Measurements from ENCODE around the gene PPARD.
A peak's percentile ranks its signal among the peaks of the same experiment; 100 is the strongest.
"Not testable (repeated sequence)": the region's sequence is repeated elsewhere in the genome, so short reads cannot be mapped to it uniquely, and the experiment has no call there.

The PPARD gene

GRCh38 chr6:35300848-35301247 is 41.5 kb upstream of the PPARD start:
- Histone ChIP-seq H3K27ac (ENCODE audit: low read depth, low read length) (no peak overlapping the region), H3K9ac (ENCODE audit: low read length) (no peak overlapping the region)

GRCh38 chr6:35302604-35303241 is 39.6 kb upstream of the PPARD start:
- no peaks in the 10 kb centered on the region for H3K36me3 ChIP-seq (ENCODE audit: control insufficient read depth, insufficient read depth, low read length)
- no peak overlapping the region for H3K27ac ChIP-seq (ENCODE audit: low read depth, low read length)
- peaks cover 27% of the 10 kb centered on the region for H3K4me1 ChIP-seq (ENCODE audit: control insufficient read depth, insufficient read depth, low read length)
- no peaks in the 10 kb centered on the region for H3K9me3 ChIP-seq (ENCODE audit: control insufficient read depth, insufficient read depth, low read depth, low read length)
- H3K27me3 ChIP-seq (ENCODE audit: control insufficient read depth, insufficient read depth, low read length), result no peaks in the 10 kb centered on the region
- no peak overlapping the region for H3K9ac ChIP-seq (ENCODE audit: low read length)
- H3K4me3 ChIP-seq (ENCODE audit: low read depth, low read length), result peak overlapping the region; percentile 28; the same call in 1 of the 2 replicates

More at GRCh38 chr6:35300848-35301247, 41.5 kb upstream of the PPARD start:
- Histone ChIP-seq H3K4me1 (ENCODE audit: control insufficient read depth, insufficient read depth, low read length) (peaks cover 33% of the 10 kb centered on the region), H3K36me3 (ENCODE audit: control insufficient read depth, insufficient read depth, low read length) (no peaks in the 10 kb centered on the region), H3K4me3 (ENCODE audit: low read depth, low read length) (no peak overlapping the region), H3K9me3 (ENCODE audit: control insufficient read depth, insufficient read depth, low read depth, low read length) (no peaks in the 10 kb centered on the region), H3K27me3 (ENCODE audit: control insufficient read depth, insufficient read depth, low read length) (no peaks in the 10 kb centered on the region)

GRCh38 chr6:35304299-35304698 is 38.1 kb upstream of the PPARD start:
- H3K9me3 ChIP-seq (ENCODE audit: control insufficient read depth, insufficient read depth, low read depth, low read length), result no peaks in the 10 kb centered on the region
- peaks cover 15% of the 10 kb centered on the region for H3K4me1 ChIP-seq (ENCODE audit: control insufficient read depth, insufficient read depth, low read length)
- H3K4me3 ChIP-seq (ENCODE audit: low read depth, low read length), result no peak overlapping the region
- H3K27me3 ChIP-seq (ENCODE audit: control insufficient read depth, insufficient read depth, low read length), result no peaks in the 10 kb centered on the region
- no peaks in the 10 kb centered on the region for H3K36me3 ChIP-seq (ENCODE audit: control insufficient read depth, insufficient read depth, low read length)
- H3K27ac ChIP-seq (ENCODE audit: low read depth, low read length), result no peak overlapping the region
- no peak overlapping the region for H3K9ac ChIP-seq (ENCODE audit: low read length)

- H3K9me3 ChIP-seq (ENCODE audit: control insufficient read depth, insufficient read depth, low read depth, low read length), result no peaks in the 10 kb centered on the region
- peaks cover 13% of the 10 kb centered on the region for H3K4me1 ChIP-seq (ENCODE audit: control insufficient read depth, insufficient read depth, low read length)
- H3K9ac ChIP-seq (ENCODE audit: low read length), result no peak overlapping the region
- H3K27me3 ChIP-seq (ENCODE audit: control insufficient read depth, insufficient read depth, low read length), result no peaks in the 10 kb centered on the region
- no peaks in the 10 kb centered on the region for H3K36me3 ChIP-seq (ENCODE audit: control insufficient read depth, insufficient read depth, low read length)
- H3K27ac ChIP-seq (ENCODE audit: low read depth, low read length), result no peak overlapping the region
- no peak overlapping the region for H3K4me3 ChIP-seq (ENCODE audit: low read depth, low read length)
Observed at GRCh38 chr6:35305117-35305516, 37.2 kb upstream of the PPARD start.

GRCh38 chr6:35307138-35307537 is 35.2 kb upstream of the PPARD start:
- H3K4me1 ChIP-seq (ENCODE audit: control insufficient read depth, insufficient read depth, low read length), result peaks cover 13% of the 10 kb centered on the region

GRCh38 chr6:35308543-35308942 is 33.8 kb upstream of the PPARD start:
- H3K27me3 ChIP-seq (ENCODE audit: control insufficient read depth, insufficient read depth, low read length); H3K36me3 ChIP-seq (ENCODE audit: control insufficient read depth, insufficient read depth, low read length); H3K9me3 ChIP-seq (ENCODE audit: control insufficient read depth, insufficient read depth, low read depth, low read length); H3K4me1 ChIP-seq (ENCODE audit: control insufficient read depth, insufficient read depth, low read length); H3K4me3 ChIP-seq (ENCODE audit: low read depth, low read length); H3K9ac ChIP-seq (ENCODE audit: low read length); H3K27ac ChIP-seq (ENCODE audit: low read depth, low read length): not testable (repeated sequence)

More at GRCh38 chr6:35307138-35307537, 35.2 kb upstream of the PPARD start:
- not testable (repeated sequence) for H3K9me3 ChIP-seq (ENCODE audit: control insufficient read depth, insufficient read depth, low read depth, low read length); H3K4me3 ChIP-seq (ENCODE audit: low read depth, low read length); H3K9ac ChIP-seq (ENCODE audit: low read length); H3K27me3 ChIP-seq (ENCODE audit: control insufficient read depth, insufficient read depth, low read length); H3K36me3 ChIP-seq (ENCODE audit: control insufficient read depth, insufficient read depth, low read length); H3K27ac ChIP-seq (ENCODE audit: low read depth, low read length)

- Histone ChIP-seq H3K4me1 (ENCODE audit: control insufficient read depth, insufficient read depth, low read length) (no peaks in the 10 kb centered on the region), H3K9ac (ENCODE audit: low read length) (no peak overlapping the region), H3K27me3 (ENCODE audit: control insufficient read depth, insufficient read depth, low read length) (no peaks in the 10 kb centered on the region), H3K4me3 (ENCODE audit: low read depth, low read length) (no peak overlapping the region), H3K27ac (ENCODE audit: low read depth, low read length) (no peak overlapping the region), H3K36me3 (ENCODE audit: control insufficient read depth, insufficient read depth, low read length) (no peaks in the 10 kb centered on the region), H3K9me3 (ENCODE audit: control insufficient read depth, insufficient read depth, low read depth, low read length) (no peaks in the 10 kb centered on the region)
Observed at GRCh38 chr6:35309611-35310264, 32.6 kb upstream of the PPARD start.

GRCh38 chr6:35310265-35310831 is 32.0 kb upstream of the PPARD start:
- Histone ChIP-seq H3K9me3 (ENCODE audit: control insufficient read depth, insufficient read depth, low read depth, low read length) (no peaks in the 10 kb centered on the region), H3K9ac (ENCODE audit: low read length) (no peak overlapping the region), H3K4me3 (ENCODE audit: low read depth, low read length) (no peak overlapping the region), H3K27me3 (ENCODE audit: control insufficient read depth, insufficient read depth, low read length) (no peaks in the 10 kb centered on the region), H3K36me3 (ENCODE audit: control insufficient read depth, insufficient read depth, low read length) (no peaks in the 10 kb centered on the region), H3K4me1 (ENCODE audit: control insufficient read depth, insufficient read depth, low read length) (no peaks in the 10 kb centered on the region), H3K27ac (ENCODE audit: low read depth, low read length) (no peak overlapping the region)

- Histone ChIP-seq H3K4me1 (ENCODE audit: control insufficient read depth, insufficient read depth, low read length) (no peaks in the 10 kb centered on the region), H3K9me3 (ENCODE audit: control insufficient read depth, insufficient read depth, low read depth, low read length) (no peaks in the 10 kb centered on the region), H3K4me3 (ENCODE audit: low read depth, low read length) (no peak overlapping the region), H3K9ac (ENCODE audit: low read length) (no peak overlapping the region), H3K36me3 (ENCODE audit: control insufficient read depth, insufficient read depth, low read length) (no peaks in the 10 kb centered on the region), H3K27ac (ENCODE audit: low read depth, low read length) (no peak overlapping the region), H3K27me3 (ENCODE audit: control insufficient read depth, insufficient read depth, low read length) (peaks cover 5% of the 10 kb centered on the region)
Observed at GRCh38 chr6:35311390-35312075, 30.8 kb upstream of the PPARD start.

- no peak overlapping the region for H3K4me3 ChIP-seq (ENCODE audit: low read depth, low read length)
- no peaks in the 10 kb centered on the region for H3K36me3 ChIP-seq (ENCODE audit: control insufficient read depth, insufficient read depth, low read length)
- no peak overlapping the region for H3K9ac ChIP-seq (ENCODE audit: low read length)
- no peaks in the 10 kb centered on the region for H3K9me3 ChIP-seq (ENCODE audit: control insufficient read depth, insufficient read depth, low read depth, low read length)
- H3K4me1 ChIP-seq (ENCODE audit: control insufficient read depth, insufficient read depth, low read length), result no peaks in the 10 kb centered on the region
- peaks cover 12% of the 10 kb centered on the region for H3K27me3 ChIP-seq (ENCODE audit: control insufficient read depth, insufficient read depth, low read length)
- H3K27ac ChIP-seq (ENCODE audit: low read depth, low read length), result no peak overlapping the region
Observed at GRCh38 chr6:35312076-35312800, 30.1 kb upstream of the PPARD start.

Measured in HUES6 (cell line).